GM21723 (cell line): ENCODE measurements around the gene IL1RAP.
"Not testable (repeated sequence)": the region's sequence is repeated elsewhere in the genome, so short reads cannot be mapped to it uniquely, and the experiment has no call there.

Experiments
- ATAC-seq: cut with Tn5 transposase; IDR thresholded peaks from one replicate; pipeline ENCODE4 v1.9.1; 2021; ENCODE audit warnings: mild to moderate bottlenecking, moderate library complexity; ENCODE audit not compliant: unreplicated experiment

Gene IL1RAP

GRCh38 chr3:190506271-190506670, 7.6 kb upstream of the IL1RAP start:
- ATAC-seq = no peak

DNA sequence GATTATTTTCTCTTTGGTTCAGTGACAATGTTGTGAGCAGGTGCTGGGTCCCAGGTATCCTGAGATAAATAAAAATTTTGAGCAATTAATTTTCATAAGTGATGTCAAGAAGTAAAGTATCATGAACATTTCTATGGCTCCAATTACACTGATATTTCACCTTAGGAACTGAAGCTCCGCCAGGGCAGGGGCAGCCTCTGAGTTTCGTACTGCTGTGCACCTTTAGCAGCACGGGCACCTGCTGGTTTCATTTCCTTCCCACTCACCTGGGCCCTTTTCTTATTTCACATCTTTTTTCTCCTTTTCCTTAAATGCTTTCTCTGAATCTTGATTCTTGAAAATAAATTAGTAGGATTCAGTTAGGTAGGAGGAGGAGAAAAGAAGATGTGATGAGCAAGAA, 1.2 kb upstream of the IL1RAP start:
- no peak for ATAC-seq

DNA sequence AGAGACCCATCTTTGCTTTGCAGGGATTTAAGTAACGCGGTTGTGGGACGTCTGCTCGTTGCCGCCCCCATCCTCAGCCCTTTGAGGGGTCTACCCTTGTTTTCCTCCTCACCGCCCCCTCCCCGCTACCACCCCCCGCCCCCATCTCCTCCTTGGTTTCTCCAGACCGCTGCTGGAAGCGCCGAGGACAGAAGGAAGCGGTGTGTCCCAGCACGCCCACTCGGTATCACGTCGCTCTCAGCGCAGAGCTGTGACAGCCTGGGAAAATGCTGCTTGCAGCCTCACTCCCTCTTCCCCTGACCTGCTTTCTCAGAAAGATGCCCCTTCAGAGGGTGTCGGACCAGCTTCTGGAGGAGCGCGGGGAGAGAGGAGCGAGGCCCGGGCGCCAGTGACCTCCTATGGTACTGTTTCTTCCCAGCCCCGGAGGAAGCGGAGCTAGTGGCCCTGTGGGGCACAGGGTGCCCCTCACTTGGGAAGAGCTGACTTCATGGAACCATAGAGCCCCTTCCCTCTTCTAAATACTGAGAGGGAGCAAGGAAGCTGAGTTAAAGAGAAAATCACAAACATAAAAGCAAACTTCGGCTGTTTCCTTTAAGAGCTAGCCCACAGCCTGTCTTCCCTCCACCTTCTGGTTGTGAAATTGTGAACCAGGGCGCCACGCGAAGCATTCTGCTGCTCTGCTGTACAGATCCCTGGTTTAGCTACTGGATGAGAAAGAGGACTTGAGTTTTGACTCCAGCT, 698 bp downstream of the IL1RAP start:
- peak; percentile 15 for ATAC-seq

DNA sequence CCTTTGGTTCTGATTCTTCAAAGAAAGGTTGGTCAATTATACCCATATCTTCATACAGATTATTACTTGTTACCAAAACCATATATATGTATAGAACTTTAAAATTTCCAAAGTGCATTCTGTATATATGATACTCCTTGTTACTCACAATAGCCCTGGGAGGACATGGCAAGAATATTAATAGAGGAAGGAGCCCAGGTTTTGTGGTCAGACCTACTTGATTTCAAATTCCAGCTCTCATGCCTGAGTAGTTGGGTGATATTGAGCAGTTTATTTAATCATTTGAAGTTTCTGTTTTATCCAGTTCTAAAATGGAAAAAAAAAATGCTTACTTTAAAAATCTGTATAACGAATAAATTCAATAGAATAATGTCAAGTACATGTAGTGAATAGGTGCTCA, 2.5 kb downstream of the IL1RAP start:
- no peak for ATAC-seq

DNA sequence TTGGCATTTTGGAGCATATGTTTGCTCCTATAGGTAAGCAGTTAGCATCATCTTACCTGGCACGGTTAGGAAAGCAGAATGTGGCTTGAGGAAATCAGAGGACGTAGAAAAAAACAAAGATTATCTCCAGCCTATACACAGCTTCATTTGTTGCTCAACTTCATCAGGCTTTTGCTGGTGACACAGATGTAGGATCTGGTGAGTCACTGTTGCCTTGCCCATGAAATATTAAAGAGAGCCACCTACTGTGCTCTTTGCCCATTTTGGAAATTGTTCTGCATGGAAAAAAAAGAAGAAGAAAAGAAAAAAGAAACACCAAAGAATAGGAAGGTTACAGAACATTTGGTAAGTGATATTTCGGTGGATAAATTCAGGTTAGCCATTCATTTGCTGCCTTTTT, 3.8 kb downstream of the IL1RAP start:
- ATAC-seq = no peak

DNA sequence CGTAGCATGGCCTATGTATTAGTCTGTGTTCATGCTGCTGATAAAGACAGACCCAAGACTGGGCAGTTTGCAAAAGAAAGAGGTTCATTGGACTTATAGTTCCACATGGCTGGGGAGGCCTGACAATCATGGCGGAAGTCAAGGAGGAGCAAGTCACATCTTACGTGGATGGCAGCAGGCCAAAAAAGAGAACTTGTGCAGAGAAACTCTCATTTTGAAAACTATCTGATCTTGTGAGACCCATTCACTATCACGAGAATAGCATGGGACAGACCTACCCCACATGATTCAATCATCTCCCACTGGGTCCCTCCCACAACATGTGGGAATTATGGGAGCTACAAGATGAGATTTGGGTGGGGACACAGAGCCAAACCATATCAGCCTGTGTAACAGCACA, 4.6 kb downstream of the IL1RAP start:
- not testable (repeated sequence) for ATAC-seq

DNA sequence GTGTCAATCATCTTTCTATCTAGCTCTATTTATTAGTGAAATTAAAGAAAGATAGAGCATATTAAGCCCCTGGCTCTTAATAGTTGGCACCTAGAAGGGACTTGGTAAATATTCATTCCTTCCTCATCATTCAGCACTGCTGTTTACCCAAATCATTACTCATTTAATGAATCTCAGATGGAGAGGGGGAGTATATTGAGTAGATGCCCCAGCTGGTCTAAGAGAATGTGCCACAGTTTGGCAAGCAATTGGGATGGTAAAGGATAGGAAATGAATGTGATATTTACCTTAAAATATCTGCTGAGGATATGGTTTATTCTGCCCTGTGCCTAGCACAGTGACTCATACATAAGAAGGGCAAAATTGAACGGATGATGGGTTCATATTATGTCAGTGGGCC, 6.0 kb downstream of the IL1RAP start:
- ATAC-seq = no peak

DNA sequence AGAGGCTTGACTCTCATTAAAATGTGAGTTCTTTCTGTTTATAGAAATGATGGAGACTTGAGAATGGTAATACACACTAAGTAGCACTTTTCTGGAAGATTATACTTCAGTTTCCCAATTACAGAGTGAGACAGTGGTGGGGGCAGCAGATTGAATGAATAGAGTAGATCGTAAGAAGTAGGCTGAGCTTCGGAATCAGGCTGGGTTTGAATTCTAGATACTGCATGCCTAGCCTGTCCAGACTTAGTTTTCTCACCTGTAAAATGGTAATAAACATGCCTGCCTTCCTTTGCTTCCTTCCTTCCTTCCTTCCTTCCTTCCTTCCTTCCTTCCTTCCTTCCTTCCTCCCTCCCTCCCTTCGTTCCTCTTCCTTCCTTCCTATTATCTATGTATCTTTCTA, 8.1 kb downstream of the IL1RAP start:
- ATAC-seq = no peak

GRCh38 chr3:190522621-190523222, 8.8 kb downstream of the IL1RAP start:
- ATAC-seq = no peak

GRCh38 chr3:190524942-190525341, 11.1 kb downstream of the IL1RAP start:
- ATAC-seq = no peak

DNA sequence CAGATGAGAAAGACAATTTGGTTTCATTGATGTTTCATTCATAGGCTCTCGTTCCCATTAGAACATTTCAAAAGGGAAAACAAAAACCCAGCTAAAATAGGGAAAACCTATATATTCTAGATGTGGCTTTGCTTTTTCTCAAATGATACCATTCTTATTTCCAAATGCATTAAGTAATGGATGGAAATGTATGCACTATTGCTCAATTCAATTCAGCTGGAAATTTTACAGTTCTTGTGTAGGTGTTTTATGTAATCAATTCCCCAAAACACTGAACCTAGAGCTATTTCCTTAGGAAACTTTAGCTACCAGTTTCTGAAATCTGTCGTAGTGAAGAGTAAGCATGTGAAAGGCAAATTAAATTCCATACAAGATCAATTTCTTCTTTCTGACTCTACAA, 11.7 kb downstream of the IL1RAP start:
- ATAC-seq = no peak

DNA sequence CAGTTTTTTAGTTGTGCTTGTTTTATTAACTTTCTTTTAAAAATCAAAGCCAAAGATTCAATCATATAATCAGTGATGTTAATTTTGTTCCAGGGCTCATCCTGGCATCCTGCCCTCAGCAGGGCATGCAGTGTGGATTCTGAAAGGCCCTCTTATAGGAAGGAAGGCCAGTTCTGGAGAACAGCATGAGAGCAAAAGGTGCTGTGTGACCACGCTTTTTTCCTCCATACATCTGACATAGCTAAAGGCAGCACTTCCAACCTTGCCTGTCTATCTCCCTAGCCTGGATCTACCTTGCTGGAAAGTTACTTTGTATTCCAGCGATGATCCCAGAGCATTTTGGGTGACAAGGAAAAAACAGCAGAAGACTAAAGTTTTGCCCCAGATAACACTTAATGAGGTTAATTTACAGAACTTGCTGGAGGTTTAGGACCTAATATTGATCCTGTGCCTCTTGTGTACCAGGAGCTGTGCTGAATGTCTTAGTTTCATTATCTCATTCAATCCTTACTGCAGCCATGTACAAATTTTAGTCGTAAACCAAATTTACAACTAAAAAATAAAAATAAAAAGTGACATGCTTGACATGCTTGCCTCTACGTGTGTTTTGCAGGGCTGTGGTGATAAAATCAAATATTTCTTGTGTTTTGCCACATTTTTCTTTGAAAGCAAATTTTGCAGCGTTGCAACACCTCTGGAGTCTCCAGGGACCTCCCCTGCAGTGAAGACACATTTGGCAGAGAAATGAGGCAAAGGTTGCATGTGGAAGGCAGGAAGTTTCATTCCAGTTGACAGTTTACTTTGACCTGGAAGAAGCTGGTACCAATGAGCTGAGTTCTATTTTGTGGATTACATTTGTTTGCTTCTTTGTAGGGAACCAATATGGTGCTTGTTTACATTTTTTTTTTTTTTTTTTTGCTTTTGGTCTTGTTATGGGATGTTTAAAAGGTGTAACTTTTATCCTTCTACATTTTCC, 13.2 kb downstream of the IL1RAP start:
- ATAC-seq = no peak

- no peak for ATAC-seq
These were observed 14.8 kb downstream of the IL1RAP start for GRCh38 chr3:190528706-190529105.

GRCh38 chr3:190531406-190531805, 17.5 kb downstream of the IL1RAP start:
- ATAC-seq = no peak

GRCh38 chr3:190532731-190533203, 18.9 kb downstream of the IL1RAP start:
- no peak for ATAC-seq

GRCh38 chr3:190533511-190534281, 19.8 kb downstream of the IL1RAP start:
- ATAC-seq = no peak

GRCh38 chr3:190534386-190534785, 20.5 kb downstream of the IL1RAP start:
- ATAC-seq = no peak

DNA sequence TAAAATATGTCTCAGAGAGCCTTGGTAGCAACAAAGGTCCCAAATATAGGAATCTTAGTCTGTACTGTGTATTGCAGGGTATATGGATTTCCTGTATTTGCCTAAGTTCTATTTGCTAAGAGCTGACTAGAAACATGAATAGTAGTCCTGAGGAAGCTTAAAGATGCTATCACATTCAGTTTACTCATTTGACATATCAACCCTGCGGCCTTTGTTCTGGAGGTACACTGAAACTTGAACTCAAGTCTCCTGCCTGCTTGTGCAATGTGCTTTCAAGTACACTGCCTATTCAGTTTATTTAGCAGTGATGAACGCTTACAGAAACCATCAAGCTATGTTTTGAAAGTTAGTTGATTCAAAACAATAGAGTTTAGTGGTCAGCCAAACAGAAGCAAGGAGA, 21.1 kb downstream of the IL1RAP start:
- no peak for ATAC-seq

- no peak for ATAC-seq
These were observed 23.3 kb downstream of the IL1RAP start for GRCh38 chr3:190537146-190537545.

- ATAC-seq = no peak
These were observed 24.4 kb downstream of the IL1RAP start for GRCh38 chr3:190538288-190538687.

- ATAC-seq = no peak
These were observed 25.6 kb downstream of the IL1RAP start for GRCh38 chr3:190539526-190539925.
